Measurements from ENCODE around the gene SPON1.
A peak's percentile ranks its signal among the peaks of the same experiment; 100 is the strongest.

SPON1 gene

GRCh38 chr11:14202251-14203196, 240.0 kb downstream of the SPON1 start:
- no peak for DNase-seq

- no peak for DNase-seq
Observed at GRCh38 chr11:14203321-14203720, 240.8 kb downstream of the SPON1 start.

- no peak for DNase-seq
Observed at GRCh38 chr11:14212986-14213385, 250.5 kb downstream of the SPON1 start.

DNA sequence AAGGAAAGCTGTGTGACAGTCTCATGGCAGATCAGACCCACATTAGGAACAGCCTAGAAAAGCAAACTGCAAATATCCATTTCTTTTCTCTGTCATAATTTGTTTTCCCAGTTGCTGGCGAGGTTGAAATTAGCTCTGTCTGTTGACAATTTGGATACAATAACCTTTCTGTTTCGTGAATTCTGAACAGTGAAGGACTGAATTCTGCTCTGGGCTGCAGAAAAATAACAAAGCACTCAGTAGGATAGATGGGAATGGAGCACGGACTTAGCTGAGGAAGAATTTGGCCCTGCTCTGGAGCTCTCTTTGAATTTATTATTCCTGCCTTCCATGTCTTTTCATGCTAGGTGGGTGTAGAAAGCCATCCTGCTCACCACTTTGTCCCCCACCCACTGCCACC, 256.2 kb downstream of the SPON1 start:
- DNase-seq = no peak

- DNase-seq = no peak
Observed at GRCh38 chr11:14223636-14224288, 261.2 kb downstream of the SPON1 start.

- no peak for DNase-seq
Observed at GRCh38 chr11:14224395-14224794, 261.9 kb downstream of the SPON1 start.

GRCh38 chr11:14225666-14226065, 263.1 kb downstream of the SPON1 start:
- no peak for DNase-seq

DNA sequence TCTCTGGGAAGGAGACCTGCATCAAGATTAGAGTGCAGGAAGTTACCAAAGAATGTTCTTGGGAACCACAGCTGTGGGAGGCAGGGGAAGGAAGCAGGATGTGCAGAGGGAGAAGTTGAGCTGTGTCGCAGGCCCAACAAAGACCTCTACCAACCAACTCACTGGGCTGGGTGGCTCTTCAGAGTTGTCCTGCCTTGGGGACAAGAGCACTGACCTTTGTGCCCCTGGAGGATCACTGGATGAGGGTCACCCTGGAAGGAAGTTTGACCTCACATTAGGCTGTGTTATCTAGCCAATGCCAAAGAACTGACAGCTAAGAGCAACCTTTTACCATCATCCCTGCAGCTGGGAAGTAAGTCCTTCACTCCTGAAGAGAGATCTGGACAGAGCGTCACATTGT, 265.8 kb downstream of the SPON1 start:
- no peak for DNase-seq

DNA sequence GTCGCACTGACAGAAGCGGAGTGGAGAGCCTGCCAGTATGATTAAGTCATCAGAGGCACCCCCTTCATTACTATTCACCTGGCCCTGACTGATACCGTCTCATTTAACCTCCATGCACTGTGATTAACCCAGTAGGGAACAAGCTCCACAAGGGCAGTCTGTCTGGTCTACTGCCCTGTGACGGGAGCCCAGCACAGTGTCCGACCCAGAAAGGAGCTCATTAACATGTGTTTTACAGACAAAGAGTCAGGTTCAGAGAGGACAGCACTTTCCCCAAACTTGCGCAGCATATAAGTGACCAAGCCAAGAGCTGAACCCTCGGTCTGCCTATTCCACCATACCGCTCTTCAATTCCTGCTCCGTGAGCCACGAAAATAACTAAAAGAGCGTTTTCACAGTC, 266.9 kb downstream of the SPON1 start:
- DNase-seq = no peak

GRCh38 chr11:14230407-14230806, 267.9 kb downstream of the SPON1 start:
- no peak for DNase-seq

DNA sequence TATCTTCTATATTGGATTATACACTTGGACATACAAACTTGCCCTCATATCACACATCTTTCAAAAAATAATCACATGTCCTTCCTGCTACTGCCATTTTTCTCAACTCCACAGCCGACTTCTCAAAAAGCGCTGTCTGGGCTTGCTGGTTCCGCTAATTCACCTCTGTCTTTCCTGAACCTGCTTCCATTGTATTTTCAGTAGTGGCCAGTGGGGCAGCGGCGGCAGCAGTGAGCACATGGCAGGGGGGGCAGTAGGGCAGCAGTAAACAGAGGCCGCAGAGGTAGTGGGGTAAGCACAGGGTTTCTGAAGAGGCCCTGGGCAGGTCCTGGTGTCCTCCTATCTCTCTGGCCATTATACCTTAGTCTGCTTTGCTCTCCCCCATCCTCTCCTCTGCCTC, 270.1 kb downstream of the SPON1 start:
- DNase-seq = no peak

DNA sequence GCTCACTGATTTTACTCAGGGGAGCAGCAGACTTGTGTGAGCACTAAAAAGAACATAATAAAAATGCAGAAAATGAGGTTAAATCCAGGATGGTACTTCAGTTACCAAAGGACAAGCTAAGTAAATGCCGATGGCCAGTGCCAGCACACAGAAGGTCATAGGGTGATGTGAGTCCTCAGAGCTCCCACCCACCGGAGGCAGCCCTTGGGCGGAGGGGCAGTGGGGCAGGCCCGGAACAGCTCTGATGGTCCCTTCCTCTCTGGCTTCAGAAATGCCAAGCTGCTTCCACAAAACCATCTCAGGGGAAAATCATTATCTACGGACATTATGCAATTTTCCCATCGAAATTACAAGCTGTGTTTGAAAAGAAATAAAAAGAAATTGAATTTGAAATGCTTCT, 271.9 kb downstream of the SPON1 start:
- DNase-seq = no peak

- no peak for DNase-seq
Observed at GRCh38 chr11:14235701-14236100, 273.2 kb downstream of the SPON1 start.

DNA sequence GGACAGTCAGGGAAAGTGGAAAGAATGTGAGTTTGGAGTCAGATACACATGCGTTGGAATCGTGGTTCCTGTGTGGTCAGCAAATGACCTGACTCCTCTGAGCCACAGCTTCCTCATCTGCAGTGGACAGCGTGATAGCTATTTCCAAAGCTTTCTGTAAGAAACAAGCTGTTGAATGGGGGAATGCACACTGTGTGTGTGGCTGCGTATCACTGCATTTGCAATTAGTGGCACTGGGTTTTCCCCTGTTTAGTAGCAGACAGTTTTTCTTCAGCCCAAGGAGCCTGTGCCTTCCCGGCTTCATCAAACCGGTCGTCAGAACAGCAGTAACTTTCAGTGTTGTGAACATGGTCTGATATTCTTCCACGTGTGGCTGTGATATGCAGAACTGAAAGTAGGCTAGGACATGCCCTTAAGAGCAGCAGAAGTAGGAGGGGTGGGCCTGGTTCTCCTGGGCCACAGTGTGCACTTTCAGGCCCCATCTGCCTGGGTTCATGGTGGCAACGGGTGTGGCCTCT, 275.0 kb downstream of the SPON1 start:
- no peak for DNase-seq

DNA sequence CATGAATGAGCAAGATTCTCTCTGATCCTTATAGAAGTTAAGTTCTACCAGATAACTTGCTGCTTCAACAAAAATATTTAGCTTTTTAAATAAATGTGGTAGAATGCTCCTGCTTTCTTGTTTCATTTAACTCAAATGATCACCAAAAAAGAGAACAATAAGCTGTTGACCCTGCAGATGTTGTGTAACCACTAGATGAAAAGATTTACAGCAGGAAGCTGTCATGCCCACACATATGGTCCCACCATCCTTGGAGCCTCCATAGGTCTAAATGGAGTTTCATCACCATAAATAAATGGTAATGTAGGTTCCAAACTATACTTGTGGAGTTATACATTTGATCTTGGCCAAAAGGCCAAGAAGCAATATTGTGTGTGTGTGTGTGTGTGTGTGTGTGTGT, 277.7 kb downstream of the SPON1 start:
- DNase-seq = no peak

GRCh38 chr11:14240951-14241350, 278.4 kb downstream of the SPON1 start:
- DNase-seq = no peak

DNA sequence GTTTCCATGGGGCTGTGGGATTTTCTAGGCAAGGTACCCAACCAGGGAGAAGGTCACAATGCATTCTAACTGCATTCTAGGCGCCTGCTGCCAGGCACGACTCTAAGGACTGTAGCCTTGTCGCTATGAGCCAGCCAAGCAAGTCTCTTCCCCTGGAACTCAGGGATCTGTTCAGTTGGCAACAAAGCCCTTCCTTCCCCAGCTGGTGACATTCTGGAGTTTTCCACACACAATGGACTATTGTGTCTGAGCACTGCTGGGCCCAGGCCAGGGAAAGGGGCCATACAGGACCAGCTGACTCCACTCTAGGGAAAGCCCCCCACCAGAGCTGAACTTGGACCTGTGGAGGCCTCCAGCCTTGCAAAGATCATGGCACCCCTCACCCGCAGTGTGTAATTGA, 279.7 kb downstream of the SPON1 start:
- no peak for DNase-seq

- no peak for DNase-seq
Observed at GRCh38 chr11:14242733-14243132, 280.2 kb downstream of the SPON1 start.

DNA sequence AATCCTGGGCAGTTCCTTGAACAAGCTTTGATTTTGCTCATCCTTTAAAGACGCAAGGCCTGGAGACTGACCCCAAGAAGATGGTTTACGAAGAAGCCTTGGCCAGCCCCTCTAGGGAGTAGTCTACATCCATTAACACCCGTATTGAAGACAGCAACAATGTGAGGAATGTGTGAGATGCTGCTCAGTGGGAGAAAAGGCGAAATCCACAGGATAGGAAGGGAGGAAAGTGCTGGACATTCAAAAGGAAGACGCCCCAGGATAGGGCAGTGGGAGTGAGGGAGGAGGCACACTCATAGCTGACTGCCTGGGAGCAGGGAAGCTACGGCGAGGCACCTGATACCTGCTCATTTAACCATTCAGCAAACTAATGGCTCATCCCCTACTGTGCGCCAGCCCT, 282.4 kb downstream of the SPON1 start:
- no peak for DNase-seq

DNA sequence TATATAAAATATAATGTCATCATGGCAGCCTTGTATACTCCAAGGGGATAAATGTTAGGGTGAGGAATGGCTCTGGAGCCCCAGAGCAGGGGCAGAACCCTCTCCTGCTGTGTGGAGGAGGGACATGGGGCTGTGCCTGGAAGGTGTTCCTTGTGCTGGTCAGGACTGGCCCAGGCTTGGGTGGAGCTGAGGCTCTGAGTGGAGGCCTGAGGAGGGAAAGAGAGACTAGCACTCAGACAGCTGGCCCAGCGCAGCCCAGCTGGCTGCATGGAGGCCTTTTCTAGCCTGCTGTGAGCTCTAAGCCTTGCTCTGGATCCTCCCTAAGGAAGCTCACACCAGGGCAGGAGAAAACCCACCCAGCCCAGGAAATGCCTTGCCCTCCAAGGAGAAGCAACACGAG, 282.9 kb downstream of the SPON1 start:
- no peak for DNase-seq

GRCh38 chr11:14248580-14248981, 286.1 kb downstream of the SPON1 start:
- DNase-seq = no peak

- DNase-seq = peak; percentile 75
Observed at GRCh38 chr11:14249121-14249963, 286.8 kb downstream of the SPON1 start.

- DNase-seq = no peak
Observed at GRCh38 chr11:14251754-14252153, 289.2 kb downstream of the SPON1 start.

Measured in NCI-H1105 (cell line).